Adrenal gland (tissue), 5 donors: ENCODE data around the gene PACS1.

Experiments
- CTCF ChIP-seq, 6 experiments: fragments of 450-650 bp in 4 of 6; fragments of 200-600 bp in 2 of 6; sonication (generic) in 1 of 6; IDR thresholded peaks; 1 replicate in 5 of 6; 2 replicates in 1 of 6; pipeline versions ENCODE4 v1.5.1 to v1.8.0; 2016 to 2021; ENCODE audit warnings: antibody characterized with exemption in 6 of 6, mild to moderate bottlenecking in 2 of 6, moderate library complexity in 1 of 6
- POLR2A ChIP-seq, 2 donors: fragments of 450-650 bp; IDR thresholded peaks; one replicate each; pipeline ENCODE4 v1.6.1; 2017; ENCODE audit warnings: antibody characterized with exemption in 2 of 2, mild to moderate bottlenecking in 2 of 2, moderate library complexity in 1 of 2
- donor health status: DM: no; HTN: no; CAD: no.

GRCh38 chr11:66051371-66051765, 18.7 kb upstream of the PACS1 start:
- TF ChIP-seq CTCF (IDR thresholded peaks at IDR 0.05) (no peak), POLR2A (IDR thresholded peaks at IDR 0.05) (no peak)
